B cell (primary cell): ENCODE data around the gene NOC2L. TPM values are rescaled to one million over a fixed set of nuclear protein-coding genes. Genes with fewer than 3 reads are reported as not detected.

Experiments
- ATAC-seq: fragments of 200-7000 bp; cut with Tn5 transposase; one replicate; pipeline ENCODE4 v1.10.0; 2021; ENCODE audit warnings: low read depth, mild to moderate bottlenecking, moderate number of reproducible peaks, moderate library complexity
- CTCF ChIA-PET: fragments of 350-600 bp; sonication (Branson Sonifier 250); formaldehyde crosslinking; loops from one replicate; lab custom pipeline; 2021; ENCODE audit warnings: antibody characterized with exemption, inconsistent platforms; lab: Charles Lee
- POLR2A ChIA-PET: fragments of 350-600 bp; sonication (Branson Sonifier 250); formaldehyde crosslinking; loops from one replicate; lab custom pipeline; 2021; ENCODE audit warnings: antibody characterized with exemption; lab: Charles Lee
- DNase-seq: peaks from one replicate; pipeline ENCODE4 v3.0.0; 2013
- H2AFZ ChIP-seq: 2 replicates; pipeline ENCODE4 v1.6.1; 2012; ENCODE audit warnings: mild to moderate bottlenecking, low read depth, low read length; ENCODE audit not compliant: insufficient read depth, poor library complexity, severe bottlenecking
- H3K27ac ChIP-seq, 2 donors: 1 replicate in 1 of 2; 2 replicates in 1 of 2; pipeline ENCODE4 v1.5.1; 2012 to 2013; ENCODE audit warnings: low read length in 2 of 2, mild to moderate bottlenecking in 2 of 2, moderate library complexity in 1 of 2
- H3K27me3 ChIP-seq, 4 experiments: fragments of 200-600 bp in 1 of 4; sonication (generic) in 1 of 4; replicated peaks in 1 of 4; 1 replicate in 2 of 4; 2 replicates in 2 of 4; pipeline versions ENCODE4 v1.6.1 to v1.7.0; 2013 to 2016; ENCODE audit warnings: low read length in 3 of 4, mild to moderate bottlenecking in 2 of 4, mixed read lengths in 1 of 4, moderate library complexity in 1 of 4; ENCODE audit not compliant: insufficient read depth in 4 of 4, control insufficient read depth in 3 of 4; ENCODE audit errors: control extremely low read depth in 1 of 4
- H3K36me3 ChIP-seq, 2 experiments: replicated peaks in 1 of 2; 1 replicate in 1 of 2; 2 replicates in 1 of 2; pipeline versions ENCODE4 v1.6.1 to v1.7.1; 2013; ENCODE audit warnings: low read length in 1 of 2; ENCODE audit not compliant: insufficient read depth in 2 of 2, control insufficient read depth in 1 of 2; ENCODE audit errors: control extremely low read depth in 1 of 2, extremely low read depth in 1 of 2
- H3K4me1 ChIP-seq, 2 donors: fragments of 200-600 bp in 1 of 2; sonication (generic) in 1 of 2; 1 replicate in 1 of 2; 2 replicates in 1 of 2; pipeline versions ENCODE4 v1.5.1 to v1.6.1; 2013 to 2017; ENCODE audit warnings: low read length in 2 of 2; ENCODE audit not compliant: control insufficient read depth in 2 of 2, insufficient read depth in 2 of 2
- H3K4me2 ChIP-seq: replicated peaks from 2 replicates; pipeline ENCODE3; 2012; ENCODE audit warnings: mild to moderate bottlenecking, low read depth, low read length; ENCODE audit not compliant: poor library complexity, severe bottlenecking
- H3K4me3 ChIP-seq, 5 experiments: fragments of 200-600 bp in 1 of 5; sonication (generic) in 1 of 5; 1 replicate in 3 of 5; 2 replicates in 2 of 5; pipeline versions ENCODE4 v1.5.1 to v1.7.0; 2011 to 2016; ENCODE audit warnings: low read length in 4 of 5, mild to moderate bottlenecking in 4 of 5, low read depth in 2 of 5, control low read depth in 1 of 5, moderate library complexity in 1 of 5; ENCODE audit not compliant: insufficient read depth in 1 of 5; ENCODE audit errors: control extremely low read depth in 1 of 5, extremely low read depth in 1 of 5
- H3K79me2 ChIP-seq: fragments of 200-600 bp; sonication (generic); one replicate; pipeline ENCODE4 v1.6.0; 2016; ENCODE audit warnings: low read length; ENCODE audit not compliant: control insufficient read depth, insufficient read depth
- H3K9ac ChIP-seq: fragments of 200-600 bp; sonication (generic); 2 replicates; pipeline ENCODE4 v1.6.1; 2017; ENCODE audit warnings: mild to moderate bottlenecking, low read length, moderate library complexity
- H3K9me3 ChIP-seq, 3 donors: one replicate each; pipeline versions ENCODE4 v1.6.1 to v1.7.1; 2013; ENCODE audit warnings: low read length in 2 of 3; ENCODE audit not compliant: control insufficient read depth in 2 of 3, insufficient read depth in 1 of 3; ENCODE audit errors: control extremely low read depth in 1 of 3
- H4K20me1 ChIP-seq: 2 replicates; pipeline ENCODE4 v1.6.0; 2012; ENCODE audit warnings: mild to moderate bottlenecking, low read length; ENCODE audit not compliant: insufficient read depth, control insufficient read depth, poor library complexity, severe bottlenecking
- H3K27ac Mint-ChIP-seq: one replicate; pipeline ENCODE4 v1.8.0; 2021; ENCODE audit warnings: mixed read lengths
- H3K27me3 Mint-ChIP-seq: one replicate; pipeline ENCODE4 v1.8.0; 2021; ENCODE audit warnings: mixed read lengths
- H3K4me1 Mint-ChIP-seq: one replicate; pipeline ENCODE4 v1.8.0; 2021; ENCODE audit warnings: mixed read lengths
- H3K4me3 Mint-ChIP-seq: one replicate; pipeline ENCODE4 v1.8.0; 2021; ENCODE audit warnings: mixed read lengths
- H3K9me3 Mint-ChIP-seq: one replicate; pipeline ENCODE4 v1.8.0; 2022; ENCODE audit warnings: mixed read lengths; ENCODE audit not compliant: insufficient read depth
- EZH2 ChIP-seq: IDR thresholded peaks from 2 replicates; pipeline ENCODE4 v1.6.1; 2012; ENCODE audit warnings: borderline replicate concordance, low read depth, mild to moderate bottlenecking, moderate library complexity, low read length; ENCODE audit not compliant: insufficient read depth, poor library complexity, severe bottlenecking
- WGBS: methylation state at CpG from one replicate; pipeline ENCODE4 v1.1.5; 2013; ENCODE audit warnings: missing lambda C conversion rate; ENCODE audit not compliant: insufficient coverage; 5-methylcytosine and 5-hydroxymethylcytosine counted together
- intact Hi-C: fragments of 100-400 bp; cut with micrococcal nuclease; formaldehyde crosslinking; loops from one replicate; pipeline ENCODE4 v1.10.0; 2022
- polyA plus RNA-seq: library from polyadenylated mRNA; depleted of rRNA; stranded (reverse); fragments of >200 nt; gene quantifications from 2 replicates; pipeline ENCODE4 v1.2.3, GENCODE V29; 2012
- total RNA-seq, 2 donors: library from RNA; stranded (reverse); fragments of 120-200 nt in 1 of 2; gene quantifications; 1 replicate in 1 of 2; 2 replicates in 1 of 2; pipeline versions ENCODE4 v1.2.3 to v1.2.4, GENCODE V29; 2013 to 2022
- TF ChIP-seq, protein P1 (sequence below): fragments of 200-600 bp; IDR thresholded peaks from one replicate; pipeline ENCODE4 v1.8.0; 2022; ENCODE audit warnings: antibody characterized with exemption, mild to moderate bottlenecking

NOC2L gene
- total and polyA plus RNA-seq, 2 donors (not counting 1 experiment from before 2014, with no cell fraction given): 48.0 to 64.1 TPM

DNA sequence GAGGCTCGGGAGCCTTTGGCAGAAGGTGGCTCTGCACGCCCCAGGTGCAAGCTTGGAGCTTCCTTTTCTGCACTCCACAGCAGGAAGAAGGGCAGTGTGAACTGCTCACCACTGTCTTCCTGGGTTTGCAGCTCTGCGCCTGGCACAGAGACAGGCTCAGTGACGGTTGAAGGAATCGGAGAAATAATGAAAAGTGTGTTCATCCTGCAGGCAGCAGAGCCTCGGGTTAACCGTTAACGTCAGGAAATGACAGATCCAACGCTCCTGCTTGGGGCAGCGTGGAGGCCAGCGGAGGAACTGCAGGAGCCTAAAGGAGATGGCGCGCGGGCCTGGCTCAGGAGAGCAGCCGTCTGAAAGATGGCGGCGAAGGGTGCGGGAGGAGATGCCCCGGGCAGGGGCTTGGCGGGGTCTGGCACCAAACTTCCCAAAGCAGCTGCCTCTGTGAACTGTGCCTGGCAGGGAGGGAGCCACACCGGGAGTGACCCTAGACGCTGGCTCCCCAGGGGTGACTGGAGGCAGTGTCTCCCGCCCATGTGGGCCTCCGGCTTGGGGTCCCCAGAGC, 46.2 kb downstream of the NOC2L start:
- ATAC-seq: no peak

More for the DNA sequence above, 46.2 kb downstream of the NOC2L start:
- peaks cover 31% of the 10 kb centered on the region for H3K27me3 Mint-ChIP-seq
- no peaks in the 10 kb centered on the region for H3K9me3 Mint-ChIP-seq
- ChIA-PET POLR2A (interaction anchor here (0.5 kb wide), 1 partner anchor 8 kb away, joined by 7 read pairs; no protein-coding TSS in a partner anchor), CTCF (no interaction called here)
- Histone ChIP-seq H3K79me2 (no peaks in the 10 kb centered on the region), H3K27me3 (peaks cover 0 to 35% (median 5%) of the 10 kb centered on the region in 4 experiments), H4K20me1 (no peaks in the 10 kb centered on the region), H3K4me1 (peaks cover 0 to 3% of the 10 kb centered on the region in 2 donors), H3K36me3 (no peaks in the 10 kb centered on the region), H2AFZ (no peak overlapping the region), H3K4me2 (no peak overlapping the region), H3K9ac (no peak overlapping the region), H3K4me3 (no peak overlapping the region), H3K27ac (no peak overlapping the region), H3K9me3 (peaks cover 0 to 4% (median 0%) of the 10 kb centered on the region in 3 donors)
- TF ChIP-seq EZH2: no peak
- TF ChIP-seq, protein P1, sequence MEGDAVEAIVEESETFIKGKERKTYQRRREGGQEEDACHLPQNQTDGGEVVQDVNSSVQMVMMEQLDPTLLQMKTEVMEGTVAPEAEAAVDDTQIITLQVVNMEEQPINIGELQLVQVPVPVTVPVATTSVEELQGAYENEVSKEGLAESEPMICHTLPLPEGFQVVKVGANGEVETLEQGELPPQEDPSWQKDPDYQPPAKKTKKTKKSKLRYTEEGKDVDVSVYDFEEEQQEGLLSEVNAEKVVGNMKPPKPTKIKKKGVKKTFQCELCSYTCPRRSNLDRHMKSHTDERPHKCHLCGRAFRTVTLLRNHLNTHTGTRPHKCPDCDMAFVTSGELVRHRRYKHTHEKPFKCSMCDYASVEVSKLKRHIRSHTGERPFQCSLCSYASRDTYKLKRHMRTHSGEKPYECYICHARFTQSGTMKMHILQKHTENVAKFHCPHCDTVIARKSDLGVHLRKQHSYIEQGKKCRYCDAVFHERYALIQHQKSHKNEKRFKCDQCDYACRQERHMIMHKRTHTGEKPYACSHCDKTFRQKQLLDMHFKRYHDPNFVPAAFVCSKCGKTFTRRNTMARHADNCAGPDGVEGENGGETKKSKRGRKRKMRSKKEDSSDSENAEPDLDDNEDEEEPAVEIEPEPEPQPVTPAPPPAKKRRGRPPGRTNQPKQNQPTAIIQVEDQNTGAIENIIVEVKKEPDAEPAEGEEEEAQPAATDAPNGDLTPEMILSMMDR: no peak
- H3K27ac Mint-ChIP-seq: no peak overlapping the region
- peaks cover 1% of the 10 kb centered on the region for H3K4me1 Mint-ChIP-seq
- 33% methylated on average over 24 of the region's 24 CpGs for WGBS
- intact Hi-C loops: no loop called here
- no peak for DNase-seq
- no peak overlapping the region for H3K4me3 Mint-ChIP-seq
